Measurements from ENCODE around the gene SLC9C1. TPM values are rescaled to one million over a fixed set of nuclear protein-coding genes. Genes with fewer than 3 reads are reported as not detected.

Gene SLC9C1
- total RNA-seq, 1 donor from 2014 or later: 2.2 TPM

GRCh38 chr3:112128843-112129727 lies 164.9 kb downstream of the SLC9C1 start:
- Histone ChIP-seq H3K4me3 (ENCODE audit: low read depth, low read length) (no peak overlapping the region), H3K36me3 (ENCODE audit: control insufficient read depth, insufficient read depth, low read length) (no peaks in the 10 kb centered on the region), H3K27me3 (ENCODE audit: control insufficient read depth, insufficient read depth, low read length) (no peaks in the 10 kb centered on the region)
- no peak for TF ChIP-seq CTCF (IDR thresholded peaks at IDR 0.05; ENCODE audit: insufficient read depth, low read length, poor library complexity, severe bottlenecking)
- no peak for DNase-seq (ENCODE audit: low read depth)

DNA sequence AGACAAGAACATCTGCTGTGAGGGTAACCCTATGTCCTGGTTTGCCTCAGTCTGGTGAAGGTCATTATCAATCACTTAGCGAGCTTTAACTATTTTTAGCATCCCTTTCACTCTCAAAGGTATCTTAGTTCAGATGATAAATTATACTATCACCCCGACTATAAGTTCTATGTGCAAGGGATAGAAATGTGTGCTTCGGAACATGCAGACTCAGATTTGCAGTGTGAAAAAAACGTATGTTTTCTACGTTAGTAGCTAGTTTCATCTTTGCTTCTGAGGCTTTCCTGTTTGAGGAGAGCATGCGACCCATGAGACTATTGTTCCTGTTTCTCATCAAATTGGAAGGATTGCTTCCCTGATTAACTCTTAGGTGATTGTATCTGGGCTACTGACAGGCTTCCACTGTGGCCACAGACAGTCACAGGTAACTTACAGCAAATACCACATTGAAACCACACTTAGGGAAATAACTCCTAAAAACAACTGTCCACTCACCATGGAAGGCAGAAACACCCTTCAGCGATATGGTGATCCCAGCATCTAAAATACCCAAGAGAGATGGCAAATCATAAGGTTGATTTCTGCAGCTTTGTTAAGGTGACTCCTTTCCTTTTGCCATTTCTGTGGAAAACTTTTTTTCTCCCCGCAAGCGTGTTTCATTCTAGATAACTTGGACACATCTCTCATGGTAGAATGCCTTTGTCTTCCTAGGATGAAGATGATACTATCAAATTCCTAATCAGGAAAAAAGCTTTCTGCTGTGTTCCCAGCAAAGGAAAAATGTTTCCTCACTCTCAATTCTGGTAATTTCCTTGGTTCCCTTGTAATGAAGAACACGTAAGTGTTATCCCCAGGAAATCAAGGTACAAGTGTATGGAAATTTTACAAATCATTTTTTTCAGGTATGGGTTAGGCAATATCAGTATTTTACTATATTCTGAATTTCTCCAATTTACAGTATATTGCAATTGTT lies 166.2 kb downstream of the SLC9C1 start:
- H3K36me3 ChIP-seq (ENCODE audit: control insufficient read depth, insufficient read depth, low read length): no peaks in the 10 kb centered on the region

DNA sequence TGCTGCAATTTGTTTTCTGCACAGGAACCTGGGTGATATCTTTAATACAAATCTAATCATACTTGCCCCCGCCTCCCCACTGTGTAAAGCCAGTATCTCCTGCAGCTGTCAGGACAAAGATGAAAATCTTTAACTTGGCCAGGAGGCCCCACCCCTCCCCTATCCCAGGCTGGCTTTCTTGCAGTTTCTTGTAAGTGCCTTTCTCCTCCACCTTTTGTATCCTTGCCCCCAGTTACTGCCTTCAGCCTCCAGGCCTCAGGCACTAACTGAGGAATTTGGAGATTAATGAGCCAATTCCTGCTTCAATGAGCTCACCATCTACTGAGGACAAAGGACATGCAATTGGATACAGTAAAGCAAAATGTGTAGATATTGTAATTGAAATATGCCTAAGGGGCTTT lies 167.5 kb downstream of the SLC9C1 start:
- DNase-seq (ENCODE audit: low read depth): no peak
- no peaks in the 10 kb centered on the region for H3K36me3 ChIP-seq (ENCODE audit: control insufficient read depth, insufficient read depth, low read length)
- H3K27me3 ChIP-seq (ENCODE audit: control insufficient read depth, insufficient read depth, low read length): no peaks in the 10 kb centered on the region
- no peak overlapping the region for H3K4me3 ChIP-seq (ENCODE audit: low read depth, low read length)
- no peak for TF ChIP-seq CTCF (IDR thresholded peaks at IDR 0.05; ENCODE audit: insufficient read depth, low read length, poor library complexity, severe bottlenecking)

More for the DNA sequence above, 166.2 kb downstream of the SLC9C1 start:
- no peaks in the 10 kb centered on the region for H3K27me3 ChIP-seq (ENCODE audit: control insufficient read depth, insufficient read depth, low read length)
- no peak overlapping the region for H3K4me3 ChIP-seq (ENCODE audit: low read depth, low read length)
- TF ChIP-seq CTCF (IDR thresholded peaks at IDR 0.05; ENCODE audit: insufficient read depth, low read length, poor library complexity, severe bottlenecking): no peak
- no peak for DNase-seq (ENCODE audit: low read depth)

DNA sequence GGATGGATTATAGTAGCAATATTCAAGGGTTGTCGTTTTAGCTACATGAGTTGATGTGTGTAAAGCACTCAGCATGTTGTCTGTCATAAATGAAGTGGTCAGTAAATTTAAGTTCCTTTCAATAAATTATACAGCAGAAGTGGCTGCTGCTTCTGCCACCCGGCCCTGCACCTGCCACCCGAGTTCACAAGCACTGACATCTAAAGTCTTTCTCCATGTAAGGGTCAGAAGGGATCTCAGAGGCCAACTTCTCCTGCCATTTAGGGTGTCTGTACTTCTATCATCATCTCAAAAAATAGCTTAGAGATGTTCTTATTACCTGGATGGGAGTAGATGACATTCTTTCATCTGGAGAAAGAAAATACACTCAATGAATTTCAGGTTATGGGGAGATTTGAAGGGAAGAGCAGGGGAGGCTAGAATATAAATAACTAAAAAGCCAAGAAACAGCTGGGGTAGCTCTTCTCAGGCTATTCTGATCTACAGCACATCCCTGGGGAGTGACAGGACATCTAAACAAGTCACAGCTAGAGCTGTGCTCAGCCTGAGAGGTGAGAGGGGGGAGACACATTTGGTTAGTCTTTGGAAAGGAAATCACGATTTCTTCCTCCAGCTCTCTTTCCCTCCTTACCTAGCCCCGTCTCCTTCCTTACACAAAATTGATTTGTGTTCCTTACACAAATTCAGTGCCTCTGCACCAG lies 169.0 kb downstream of the SLC9C1 start:
- Histone ChIP-seq H3K4me3 (ENCODE audit: low read depth, low read length) (no peak overlapping the region), H3K36me3 (ENCODE audit: control insufficient read depth, insufficient read depth, low read length) (no peaks in the 10 kb centered on the region), H3K27me3 (ENCODE audit: control insufficient read depth, insufficient read depth, low read length) (no peaks in the 10 kb centered on the region)
- no peak for TF ChIP-seq CTCF (IDR thresholded peaks at IDR 0.05; ENCODE audit: insufficient read depth, low read length, poor library complexity, severe bottlenecking)
- DNase-seq (ENCODE audit: low read depth): no peak

DNA sequence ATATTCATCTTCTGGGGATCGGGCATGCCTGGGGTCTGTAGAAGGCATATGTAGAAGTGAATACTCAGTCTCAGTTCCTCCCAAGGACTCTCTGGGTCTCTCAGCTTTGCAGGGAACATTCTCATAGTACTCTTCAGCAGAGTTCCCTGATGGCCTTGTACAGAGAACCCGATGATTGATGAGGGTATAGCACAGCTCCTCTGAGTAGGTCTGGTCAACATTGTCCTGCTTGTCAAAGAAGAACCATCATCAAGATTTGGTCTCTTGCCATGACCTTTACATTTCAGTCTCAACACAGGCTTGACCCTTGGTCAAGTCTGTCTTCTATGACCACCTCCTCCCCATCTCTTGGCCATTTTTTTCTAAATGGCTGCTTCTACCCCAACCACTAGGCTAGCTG lies 170.5 kb downstream of the SLC9C1 start:
- Histone ChIP-seq H3K4me3 (ENCODE audit: low read depth, low read length) (no peak overlapping the region), H3K36me3 (ENCODE audit: control insufficient read depth, insufficient read depth, low read length) (no peaks in the 10 kb centered on the region), H3K27me3 (ENCODE audit: control insufficient read depth, insufficient read depth, low read length) (no peaks in the 10 kb centered on the region)
- no peak for TF ChIP-seq CTCF (IDR thresholded peaks at IDR 0.05; ENCODE audit: insufficient read depth, low read length, poor library complexity, severe bottlenecking)
- no peak for DNase-seq (ENCODE audit: low read depth)

Measured in kidney epithelial cell (primary cell).